GM06990 (cell line): ENCODE results near the gene ZDHHC12.

Experiments
- DNase-seq: peaks from one replicate; pipeline ENCODE4 v3.0.0-alpha.2; 2011; ENCODE audit not compliant: insufficient read length; ENCODE audit errors: extremely low read depth
- H3K27me3 ChIP-seq: replicated peaks from 2 replicates; pipeline ENCODE4 v1.6.0; 2011; ENCODE audit warnings: low read length; ENCODE audit not compliant: control insufficient read depth, insufficient read depth
- H3K36me3 ChIP-seq: 2 replicates; pipeline ENCODE4 v1.5.1; 2011; ENCODE audit warnings: low read length; ENCODE audit not compliant: control insufficient read depth, insufficient read depth
- H3K4me3 ChIP-seq: replicated peaks from 2 replicates; pipeline ENCODE4 v1.5.1; 2011; ENCODE audit warnings: low read depth, mild to moderate bottlenecking, control low read depth, low read length
- CTCF ChIP-seq: IDR thresholded peaks from 2 replicates; pipeline ENCODE4 v1.5.1; 2011; ENCODE audit warnings: low read length, control low read depth, mild to moderate bottlenecking, inconsistent platforms; ENCODE audit not compliant: insufficient read depth, poor library complexity, severe bottlenecking

ZDHHC12 gene

GRCh38 chr9:128707446-128707845 is 16.5 kb downstream of the ZDHHC12 start:
- H3K36me3 ChIP-seq = no peaks in the 10 kb centered on the region
- H3K27me3 ChIP-seq = no peaks in the 10 kb centered on the region
- H3K4me3 ChIP-seq = no peak overlapping the region
- DNase-seq = no peak
- no peak for TF ChIP-seq CTCF

GRCh38 chr9:128706671-128707381 is 17.1 kb downstream of the ZDHHC12 start:
- no peak for DNase-seq
- no peaks in the 10 kb centered on the region for H3K27me3 ChIP-seq
- no peak overlapping the region for H3K4me3 ChIP-seq
- no peak for TF ChIP-seq CTCF
- H3K36me3 ChIP-seq = no peaks in the 10 kb centered on the region

- no peak for DNase-seq
- Histone ChIP-seq H3K4me3 (no peak overlapping the region), H3K36me3 (no peaks in the 10 kb centered on the region), H3K27me3 (no peaks in the 10 kb centered on the region)
- no peak for TF ChIP-seq CTCF
Measured at GRCh38 chr9:128706045-128706444, 17.9 kb downstream of the ZDHHC12 start.

- no peaks in the 10 kb centered on the region for H3K36me3 ChIP-seq
- H3K4me3 ChIP-seq = no peak overlapping the region
- H3K27me3 ChIP-seq = no peaks in the 10 kb centered on the region
- TF ChIP-seq CTCF = no peak
- no peak for DNase-seq
Measured at GRCh38 chr9:128705051-128705965, 18.6 kb downstream of the ZDHHC12 start.

GRCh38 chr9:128704356-128704670 is 19.6 kb downstream of the ZDHHC12 start:
- no peaks in the 10 kb centered on the region for H3K36me3 ChIP-seq
- no peak for TF ChIP-seq CTCF
- H3K4me3 ChIP-seq = no peak overlapping the region

More at GRCh38 chr9:128704356-128704670, 19.6 kb downstream of the ZDHHC12 start:
- no peaks in the 10 kb centered on the region for H3K27me3 ChIP-seq
- no peak for DNase-seq
